ENCODE results near the gene CHST11.

DNA sequence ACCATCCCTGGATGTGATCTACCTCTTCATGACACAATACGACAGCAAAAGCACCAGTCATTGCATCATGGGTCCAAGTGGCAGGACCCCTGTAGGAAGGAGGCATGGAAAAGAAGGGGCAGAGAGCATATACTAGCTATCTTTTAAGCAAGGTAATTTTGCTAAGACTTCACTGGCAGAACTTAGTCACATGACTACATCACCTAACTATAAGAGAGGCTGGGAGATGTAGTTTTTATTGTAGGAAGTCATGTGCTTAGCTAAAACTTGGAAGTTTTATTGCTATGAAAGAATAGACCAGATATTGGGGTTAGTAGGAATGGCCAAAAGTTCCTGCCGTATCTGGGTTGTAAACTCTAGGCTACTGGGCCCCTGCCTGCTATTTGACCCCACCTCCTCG lies 18.6 kb upstream of the CHST11 start:
- TF ChIP-seq, protein P1, sequence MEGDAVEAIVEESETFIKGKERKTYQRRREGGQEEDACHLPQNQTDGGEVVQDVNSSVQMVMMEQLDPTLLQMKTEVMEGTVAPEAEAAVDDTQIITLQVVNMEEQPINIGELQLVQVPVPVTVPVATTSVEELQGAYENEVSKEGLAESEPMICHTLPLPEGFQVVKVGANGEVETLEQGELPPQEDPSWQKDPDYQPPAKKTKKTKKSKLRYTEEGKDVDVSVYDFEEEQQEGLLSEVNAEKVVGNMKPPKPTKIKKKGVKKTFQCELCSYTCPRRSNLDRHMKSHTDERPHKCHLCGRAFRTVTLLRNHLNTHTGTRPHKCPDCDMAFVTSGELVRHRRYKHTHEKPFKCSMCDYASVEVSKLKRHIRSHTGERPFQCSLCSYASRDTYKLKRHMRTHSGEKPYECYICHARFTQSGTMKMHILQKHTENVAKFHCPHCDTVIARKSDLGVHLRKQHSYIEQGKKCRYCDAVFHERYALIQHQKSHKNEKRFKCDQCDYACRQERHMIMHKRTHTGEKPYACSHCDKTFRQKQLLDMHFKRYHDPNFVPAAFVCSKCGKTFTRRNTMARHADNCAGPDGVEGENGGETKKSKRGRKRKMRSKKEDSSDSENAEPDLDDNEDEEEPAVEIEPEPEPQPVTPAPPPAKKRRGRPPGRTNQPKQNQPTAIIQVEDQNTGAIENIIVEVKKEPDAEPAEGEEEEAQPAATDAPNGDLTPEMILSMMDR (IDR thresholded peaks at IDR 0.05): no peak
- TF ChIP-seq EZH2 (IDR thresholded peaks at IDR 0.05): no peak
- TF ChIP-seq EZH2phosphoT487 (IDR thresholded peaks at IDR 0.05): no peak

All from neural progenitor cell (in vitro differentiated cells).